Mucosa of descending colon (tissue), 3 donors: ENCODE results near the gene ACAD8. TPM values are rescaled to one million over a fixed set of nuclear protein-coding genes. Genes with fewer than 3 reads are reported as not detected.
A peak's percentile ranks its signal among the peaks of the same experiment; 100 is the strongest.

Experiments used
- ATAC-seq: fragments of 200-7000 bp; cut with Tn5 transposase; one replicate; pipeline ENCODE4 v1.9.1; 2020; ENCODE audit warnings: mild to moderate bottlenecking, moderate library complexity
- DNase-seq, 3 donors: peaks; one replicate each; pipeline ENCODE4 v3.0.0-alpha.2; 2020
- H3K36me3 ChIP-seq: fragments of 200-600 bp; one replicate; pipeline ENCODE4 v1.8.0; 2021; ENCODE audit warnings: low read depth, mild to moderate bottlenecking
- H3K4me1 ChIP-seq: fragments of 200-600 bp; one replicate; pipeline ENCODE4 v1.8.0; 2021; ENCODE audit warnings: low read depth, mild to moderate bottlenecking
- H3K4me3 ChIP-seq: fragments of 200-600 bp; one replicate; pipeline ENCODE4 v1.8.0; 2021; ENCODE audit warnings: mild to moderate bottlenecking
- H3K9me3 ChIP-seq: fragments of 200-600 bp; one replicate; pipeline ENCODE4 v1.8.0; 2021; ENCODE audit warnings: mild to moderate bottlenecking
- CTCF ChIP-seq: fragments of 200-600 bp; IDR thresholded peaks from one replicate; pipeline ENCODE4 v1.8.0; 2022; ENCODE audit warnings: antibody characterized with exemption, mild to moderate bottlenecking
- intact Hi-C, 2 donors: fragments of 100-400 bp; cut with DNase I in 1 of 2; cut with micrococcal nuclease in 1 of 2; formaldehyde crosslinking; loops; one replicate each; pipeline versions ENCODE4 v1.11.0 to v1.11.1; 2022; cut with DNase I, micrococcal nuclease
- total RNA-seq, 3 donors: library from RNA; stranded (reverse); fragmentation: NEBNext Ultra II Directional in 2 of 3; extraction: Animal tissue kit (Norgen Biotek cat#: 25700) in 2 of 3; gene quantifications; one replicate each; pipeline versions ENCODE4 v1.2.1 to v1.2.4, GENCODE V29; 2021 to 2023
- donor health status: DM: no; HTN: no; CAD: no; lungs with moderate emphysema.
- donor health status: DM: no; HTN: no; CAD: no.
- donor health status: DM: no; HTN: yes; CAD: no.

The ACAD8 gene
- total RNA-seq, 3 donors from 2014 or later = 24.4 to 31.1 (median 28.8) TPM

- Histone ChIP-seq H3K4me3 (no peak overlapping the region), H3K4me1 (no peaks in the 10 kb centered on the region), H3K9me3 (no peaks in the 10 kb centered on the region), H3K36me3 (no peaks in the 10 kb centered on the region)
- DNase-seq (no peak), ATAC-seq (no peak)
- intact Hi-C loops = no loop called here
- TF ChIP-seq CTCF = no peak
Observed at GRCh38 chr11:134216816-134217215, 36.6 kb upstream of the ACAD8 start.

GRCh38 chr11:134223121-134223520 lies 30.2 kb upstream of the ACAD8 start:
- Histone ChIP-seq H3K4me3 (peak overlapping the region; percentile 71), H3K4me1 (peaks cover 19% of the 10 kb centered on the region), H3K9me3 (no peaks in the 10 kb centered on the region), H3K36me3 (no peaks in the 10 kb centered on the region)
- intact Hi-C loops = no loop called here
- ATAC-seq = no peak
- no peak for TF ChIP-seq CTCF
- peak in 1 of 3 donors; percentile 13 for DNase-seq

- TF ChIP-seq CTCF = no peak
- Histone ChIP-seq H3K9me3 (no peaks in the 10 kb centered on the region), H3K36me3 (no peaks in the 10 kb centered on the region), H3K4me3 (peak within 1 kb of the TSS; percentile 71), H3K4me1 (peaks cover 19% of the 10 kb centered on the region)
- intact Hi-C loops = no loop called here
- DNase-seq = peak; percentile 97 to 98 (median 97)
- peak; percentile 94 for ATAC-seq
Observed at GRCh38 chr11:134223836-134224709, 29.3 kb upstream of the ACAD8 start, which contains the start of the genes NCAPD3 and VPS26B. TSS of gene NCAPD3 (minus strand) at chr11:134223967. CDS start at chr11:134223926, 41 bp downstream. TSS of gene VPS26B (plus strand) at chr11:134224671. CDS start at chr11:134225123, 452 bp downstream.

GRCh38 chr11:134224710-134225664 lies 28.4 kb upstream of the ACAD8 start:
- peak overlapping the region; percentile 71 for H3K4me3 ChIP-seq
- ATAC-seq = peak; percentile 33
- peak; percentile 53 to 81 (median 72) for DNase-seq
- no peak for TF ChIP-seq CTCF
- no peaks in the 10 kb centered on the region for H3K9me3 ChIP-seq
- intact Hi-C loops = no loop called here
- no peaks in the 10 kb centered on the region for H3K36me3 ChIP-seq
- peaks cover 19% of the 10 kb centered on the region for H3K4me1 ChIP-seq

GRCh38 chr11:134226806-134227325 lies 26.5 kb upstream of the ACAD8 start:
- ATAC-seq (no peak), DNase-seq (no peak)
- peaks cover 19% of the 10 kb centered on the region for H3K4me1 ChIP-seq
- no peak for TF ChIP-seq CTCF
- no peak overlapping the region for H3K4me3 ChIP-seq
- intact Hi-C loops = no loop called here
- H3K9me3 ChIP-seq = no peaks in the 10 kb centered on the region
- H3K36me3 ChIP-seq = no peaks in the 10 kb centered on the region
